ENCODE measurements around the gene ADGRF4. TPM values are rescaled to one million over a fixed set of nuclear protein-coding genes. Genes with fewer than 3 reads are reported as not detected.

Gene ADGRF4
- total and polyA plus RNA-seq, 9 donors = 0.11 to 1.3 (median 0.27) TPM; not detected in 2

- Histone ChIP-seq H3K9me3 (no peaks in the 10 kb centered on the region), H3K27ac (no peak overlapping the region), H3K4me3 (no peak overlapping the region), H3K27me3 (no peaks in the 10 kb centered on the region), H3K4me1 (ENCODE audit: insufficient read depth) (no peaks in the 10 kb centered on the region), H3K36me3 (no peaks in the 10 kb centered on the region)
- no peak for DNase-seq
- 11 to 38% (median 12%) methylated on average over 1 of the region's 1 CpG for WGBS, 3 donors
- intact Hi-C loops (cut with DNase I) = no loop called here
- no peak for TF ChIP-seq CTCF (IDR thresholded peaks at IDR 0.05)
- TF ChIP-seq POLR2A (IDR thresholded peaks at IDR 0.05) = no peak
- no peak for TF ChIP-seq EP300 (IDR thresholded peaks at IDR 0.05)
Observed at GRCh38 chr6:47749757-47750156, 51.4 kb downstream of the ADGRF4 start.

GRCh38 chr6:47752801-47753200 lies 54.4 kb downstream of the ADGRF4 start:
- Histone ChIP-seq H3K27ac (no peak overlapping the region), H3K27me3 (no peaks in the 10 kb centered on the region), H3K36me3 (no peaks in the 10 kb centered on the region), H3K4me3 (no peak overlapping the region), H3K9me3 (no peaks in the 10 kb centered on the region), H3K4me1 (ENCODE audit: insufficient read depth) (no peaks in the 10 kb centered on the region)
- intact Hi-C loops (cut with DNase I) = no loop called here
- DNase-seq = no peak
- 52 to 76% (median 68%) methylated on average over 1 of the region's 1 CpG for WGBS, 3 donors
- TF ChIP-seq POLR2A (IDR thresholded peaks at IDR 0.05) = no peak
- no peak for TF ChIP-seq EP300 (IDR thresholded peaks at IDR 0.05)
- TF ChIP-seq CTCF (IDR thresholded peaks at IDR 0.05) = no peak

GRCh38 chr6:47759364-47759763 lies 61.0 kb downstream of the ADGRF4 start:
- intact Hi-C loops (cut with DNase I) = no loop called here
- Histone ChIP-seq H3K27ac (no peak overlapping the region), H3K4me3 (no peak overlapping the region), H3K36me3 (no peaks in the 10 kb centered on the region), H3K4me1 (ENCODE audit: insufficient read depth) (no peaks in the 10 kb centered on the region), H3K27me3 (no peaks in the 10 kb centered on the region), H3K9me3 (no peaks in the 10 kb centered on the region)
- TF ChIP-seq CTCF (IDR thresholded peaks at IDR 0.05) (no peak), POLR2A (IDR thresholded peaks at IDR 0.05) (no peak), EP300 (IDR thresholded peaks at IDR 0.05) (no peak)
- no peak for DNase-seq
- WGBS, 3 donors = 40 to 77% (median 53%) methylated on average over 1 of the region's 1 CpG

GRCh38 chr6:47762502-47762901 lies 64.1 kb downstream of the ADGRF4 start:
- WGBS, 3 donors = 92 to 93% (median 93%) methylated on average over 3 of the region's 3 CpGs
- Histone ChIP-seq H3K4me1 (ENCODE audit: insufficient read depth) (no peaks in the 10 kb centered on the region), H3K9me3 (no peaks in the 10 kb centered on the region)

More at GRCh38 chr6:47762502-47762901, 64.1 kb downstream of the ADGRF4 start:
- Histone ChIP-seq H3K4me3 (no peak overlapping the region), H3K27me3 (no peaks in the 10 kb centered on the region), H3K36me3 (no peaks in the 10 kb centered on the region), H3K27ac (no peak overlapping the region)
- no peak for TF ChIP-seq POLR2A (IDR thresholded peaks at IDR 0.05)
- TF ChIP-seq EP300 (IDR thresholded peaks at IDR 0.05) = no peak
- TF ChIP-seq CTCF (IDR thresholded peaks at IDR 0.05) = no peak
- intact Hi-C loops (cut with DNase I) = no loop called here
- no peak for DNase-seq
